Nephron progenitor cell (in vitro differentiated cells): Measurements from ENCODE around the gene SLC1A1.
"Not testable (repeated sequence)": the region's sequence is repeated elsewhere in the genome, so short reads cannot be mapped to it uniquely, and the experiment has no call there.

Source experiments
- DNase-seq: peaks from one replicate; pipeline ENCODE4 v3.0.0; 2021
- H3K27ac Mint-ChIP-seq: 2 replicates; pipeline ENCODE4 v1.8.0; 2021; ENCODE audit warnings: mild to moderate bottlenecking, moderate library complexity, mixed read lengths
- H3K27me3 Mint-ChIP-seq: 2 replicates; pipeline ENCODE4 v1.8.0; 2021; ENCODE audit warnings: mild to moderate bottlenecking, low read depth, mixed read lengths; ENCODE audit not compliant: poor library complexity
- H3K36me3 Mint-ChIP-seq: 2 replicates; pipeline ENCODE4 v1.8.0; 2021; ENCODE audit warnings: low read depth, mixed read lengths
- H3K4me1 Mint-ChIP-seq: 2 replicates; pipeline ENCODE4 v1.8.0; 2021; ENCODE audit warnings: mixed read lengths
- H3K4me3 Mint-ChIP-seq: 2 replicates; pipeline ENCODE4 v1.8.0; 2021; ENCODE audit warnings: mild to moderate bottlenecking, moderate library complexity, mixed read lengths
- H3K9me3 Mint-ChIP-seq: 2 replicates; pipeline ENCODE4 v1.8.0; 2021; ENCODE audit warnings: mild to moderate bottlenecking, moderate library complexity, mixed read lengths
- TF ChIP-seq, protein P1 (sequence below): fragments of 200-600 bp; sonication (generic); IDR thresholded peaks from 2 replicates; pipeline ENCODE4 v1.5.0; 2021; ENCODE audit warnings: antibody characterized with exemption

The SLC1A1 gene

DNA sequence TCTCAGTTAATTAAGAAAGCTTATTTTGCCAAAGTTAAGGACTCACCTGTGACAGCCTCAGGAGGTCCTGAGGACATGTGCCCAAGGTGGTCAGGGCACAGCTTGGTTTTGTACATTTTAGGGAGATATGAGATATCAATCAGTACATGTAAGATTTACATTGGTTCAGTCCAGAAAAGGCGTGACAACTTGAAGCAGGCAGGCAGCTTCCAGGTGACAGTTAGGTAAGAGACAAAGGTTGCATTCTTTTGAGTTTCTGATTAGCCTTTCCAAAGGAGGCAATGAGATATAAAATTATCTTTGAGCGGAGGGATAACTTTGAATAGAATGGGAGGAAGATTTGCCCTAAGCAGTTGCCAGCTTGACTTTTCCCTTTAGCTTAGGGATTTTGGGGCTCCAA is 47.8 kb downstream of the SLC1A1 start:
- no peak overlapping the region for H3K4me3 Mint-ChIP-seq
- no peaks in the 10 kb centered on the region for H3K27me3 Mint-ChIP-seq
- peaks cover 21% of the 10 kb centered on the region for H3K9me3 Mint-ChIP-seq

DNA sequence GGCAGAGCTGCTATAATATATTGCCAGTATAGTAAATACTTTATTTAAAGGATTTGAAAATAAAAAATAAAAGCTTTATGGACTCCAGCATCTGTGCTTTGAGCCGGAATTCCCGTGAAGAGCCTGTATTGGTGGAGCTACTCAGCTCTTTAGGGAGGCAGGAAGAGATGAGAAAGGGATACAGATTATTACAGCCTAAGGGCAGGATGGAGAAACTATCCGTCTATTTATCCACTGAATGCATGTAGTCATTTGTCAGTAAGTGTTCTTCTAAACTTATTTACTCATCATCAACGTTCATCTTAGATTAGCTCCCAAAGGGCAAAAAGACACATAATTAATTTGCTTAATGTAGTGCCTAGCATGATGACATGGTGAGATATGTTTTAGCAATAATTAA is 48.4 kb downstream of the SLC1A1 start:
- no peaks in the 10 kb centered on the region for H3K4me1 Mint-ChIP-seq
- no peaks in the 10 kb centered on the region for H3K36me3 Mint-ChIP-seq
- H3K27ac Mint-ChIP-seq: no peak overlapping the region
- no peak for DNase-seq
- TF ChIP-seq, protein P1, sequence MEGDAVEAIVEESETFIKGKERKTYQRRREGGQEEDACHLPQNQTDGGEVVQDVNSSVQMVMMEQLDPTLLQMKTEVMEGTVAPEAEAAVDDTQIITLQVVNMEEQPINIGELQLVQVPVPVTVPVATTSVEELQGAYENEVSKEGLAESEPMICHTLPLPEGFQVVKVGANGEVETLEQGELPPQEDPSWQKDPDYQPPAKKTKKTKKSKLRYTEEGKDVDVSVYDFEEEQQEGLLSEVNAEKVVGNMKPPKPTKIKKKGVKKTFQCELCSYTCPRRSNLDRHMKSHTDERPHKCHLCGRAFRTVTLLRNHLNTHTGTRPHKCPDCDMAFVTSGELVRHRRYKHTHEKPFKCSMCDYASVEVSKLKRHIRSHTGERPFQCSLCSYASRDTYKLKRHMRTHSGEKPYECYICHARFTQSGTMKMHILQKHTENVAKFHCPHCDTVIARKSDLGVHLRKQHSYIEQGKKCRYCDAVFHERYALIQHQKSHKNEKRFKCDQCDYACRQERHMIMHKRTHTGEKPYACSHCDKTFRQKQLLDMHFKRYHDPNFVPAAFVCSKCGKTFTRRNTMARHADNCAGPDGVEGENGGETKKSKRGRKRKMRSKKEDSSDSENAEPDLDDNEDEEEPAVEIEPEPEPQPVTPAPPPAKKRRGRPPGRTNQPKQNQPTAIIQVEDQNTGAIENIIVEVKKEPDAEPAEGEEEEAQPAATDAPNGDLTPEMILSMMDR: no peak
- H3K27me3 Mint-ChIP-seq: no peaks in the 10 kb centered on the region
- H3K4me3 Mint-ChIP-seq: no peak overlapping the region
- peaks cover 20% of the 10 kb centered on the region for H3K9me3 Mint-ChIP-seq

More for the DNA sequence above, 47.8 kb downstream of the SLC1A1 start:
- TF ChIP-seq, protein P1: no peak
- Mint-ChIP-seq H3K36me3 (no peaks in the 10 kb centered on the region), H3K4me1 (no peaks in the 10 kb centered on the region), H3K27ac (no peak overlapping the region)
- DNase-seq: no peak

- Mint-ChIP-seq H3K36me3 (no peaks in the 10 kb centered on the region), H3K27me3 (no peaks in the 10 kb centered on the region), H3K4me3 (no peak overlapping the region), H3K4me1 (no peaks in the 10 kb centered on the region), H3K27ac (no peak overlapping the region), H3K9me3 (peaks cover 12% of the 10 kb centered on the region)
- no peak for DNase-seq
- TF ChIP-seq, protein P1: no peak
These were observed 50.2 kb downstream of the SLC1A1 start for GRCh38 chr9:4540425-4540824.

GRCh38 chr9:4541281-4541680 is 51.0 kb downstream of the SLC1A1 start:
- Mint-ChIP-seq H3K4me1 (no peaks in the 10 kb centered on the region), H3K36me3 (no peaks in the 10 kb centered on the region), H3K27ac (no peak overlapping the region), H3K27me3 (no peaks in the 10 kb centered on the region), H3K4me3 (no peak overlapping the region), H3K9me3 (peaks cover 7% of the 10 kb centered on the region)
- TF ChIP-seq, protein P1: no peak
- DNase-seq: no peak

DNA sequence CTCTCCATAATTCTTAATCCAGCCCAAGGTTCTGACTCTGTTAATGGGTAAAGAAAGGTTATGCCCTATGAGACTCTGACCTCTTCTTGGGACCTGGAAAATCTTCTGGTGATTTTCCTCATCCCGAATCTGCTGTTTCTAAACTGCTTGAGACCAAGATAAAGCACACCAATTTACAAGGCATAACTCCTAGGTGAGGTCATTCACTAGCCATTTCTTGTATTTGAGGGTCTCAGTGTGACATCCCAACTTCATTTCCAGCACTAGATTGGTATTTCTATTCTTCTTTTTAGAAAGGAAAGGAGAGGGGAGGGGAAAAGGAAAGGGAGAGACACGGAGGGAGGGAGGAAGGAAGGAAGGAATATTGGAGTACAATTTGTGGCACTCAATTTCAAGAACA is 51.6 kb downstream of the SLC1A1 start:
- Mint-ChIP-seq H3K27me3 (no peaks in the 10 kb centered on the region), H3K27ac (no peak overlapping the region), H3K4me3 (no peak overlapping the region), H3K4me1 (no peaks in the 10 kb centered on the region), H3K9me3 (peaks cover 6% of the 10 kb centered on the region), H3K36me3 (no peaks in the 10 kb centered on the region)
- no peak for DNase-seq
- TF ChIP-seq, protein P1: no peak

GRCh38 chr9:4544714-4545113 is 54.4 kb downstream of the SLC1A1 start:
- not testable (repeated sequence) for H3K4me3 Mint-ChIP-seq, H3K4me1 Mint-ChIP-seq, H3K27ac Mint-ChIP-seq, H3K36me3 Mint-ChIP-seq, H3K9me3 Mint-ChIP-seq, H3K27me3 Mint-ChIP-seq, DNase-seq
